K562 (cell line): ENCODE measurements around the gene HOXB6.

Experiments
- CBFA2T2 ChIP-seq: fragments of 450-650 bp; conservative IDR thresholded peaks from 2 replicates; pipeline ENCODE4 v1.6.1; 2017; ENCODE audit warnings: mild to moderate bottlenecking
- CBFB ChIP-seq: sonication (generic); formaldehyde crosslinking; IDR thresholded peaks from 2 replicates; pipeline ENCODE4 v1.4.0; 2020; ENCODE audit warnings: mild to moderate bottlenecking, missing genetic modification reagents
- CTCF ChIP-seq, 3 experiments: IDR thresholded peaks in 2 of 3; conservative IDR thresholded peaks in 1 of 3; 2 replicates each; pipeline ENCODE4 v1.5.1; 2011 to 2012; ENCODE audit warnings: low read length in 3 of 3, mild to moderate bottlenecking in 3 of 3, control low read depth in 2 of 3, improper control_type of control experiment in 1 of 3, inconsistent platforms in 1 of 3, low read depth in 1 of 3, mixed read lengths in 1 of 3, moderate library complexity in 1 of 3; ENCODE audit not compliant: insufficient read depth in 2 of 3
- FOXJ3 ChIP-seq: sonication (generic); formaldehyde crosslinking; IDR thresholded peaks from 2 replicates; pipeline ENCODE4 v1.4.0; 2020; ENCODE audit warnings: mild to moderate bottlenecking, missing genetic modification reagents
- NFIC ChIP-seq: fragments of 450-650 bp; IDR thresholded peaks from 2 replicates; pipeline ENCODE4 v1.6.1; 2017; ENCODE audit warnings: mild to moderate bottlenecking, inconsistent platforms
- RAD21 ChIP-seq, 2 experiments: fragments of 250-450 bp in 1 of 2; fragments of 450-650 bp in 1 of 2; sonication (Bioruptor Pico) in 1 of 2; formaldehyde crosslinking in 1 of 2; IDR thresholded peaks in 1 of 2; conservative IDR thresholded peaks in 1 of 2; 2 replicates each; pipeline versions ENCODE4 v1.4.0 to v1.8.0; 2020 to 2022; ENCODE audit warnings: mild to moderate bottlenecking in 2 of 2, moderate library complexity in 1 of 2
- SIN3A ChIP-seq, 2 experiments: fragments of 150-350 bp in 1 of 2; IDR thresholded peaks; 2 replicates each; pipeline ENCODE4 v1.6.1; 2011 to 2016; ENCODE audit warnings: borderline replicate concordance in 2 of 2, low read depth in 2 of 2, low read length in 2 of 2, mild to moderate bottlenecking in 2 of 2, moderate library complexity in 2 of 2; ENCODE audit not compliant: control insufficient read depth in 1 of 2
- SP1 ChIP-seq: sonication (generic); formaldehyde crosslinking; IDR thresholded peaks from 2 replicates; pipeline ENCODE4 v1.8.1; 2022; ENCODE audit warnings: mild to moderate bottlenecking, missing genetic modification reagents
- SRF ChIP-seq, 2 experiments: fragments of 250-450, 450-650 bp in 1 of 2; sonication (Bioruptor Pico) in 1 of 2; sonication (generic) in 1 of 2; formaldehyde crosslinking; IDR thresholded peaks; 2 replicates each; pipeline versions ENCODE4 v1.5.0 to v1.5.1; 2020 to 2022; ENCODE audit warnings: mild to moderate bottlenecking in 1 of 2, missing genetic modification reagents in 1 of 2
- ZFX ChIP-seq: sonication (generic); formaldehyde crosslinking; IDR thresholded peaks from 2 replicates; pipeline ENCODE4 v1.8.0; 2022; ENCODE audit warnings: mild to moderate bottlenecking, missing genetic modification reagents, moderate library complexity
- TF ChIP-seq, protein P1 (sequence below): sonication (generic); formaldehyde crosslinking; IDR thresholded peaks from 2 replicates; pipeline ENCODE4 v1.8.0; 2023; ENCODE audit warnings: mild to moderate bottlenecking, missing genetic modification reagents
- TF ChIP-seq, protein P2 (sequence below): fragments of 450-650 bp; IDR thresholded peaks from 2 replicates; pipeline ENCODE4 v1.7.1; 2018; ENCODE audit warnings: mild to moderate bottlenecking, low read depth; ENCODE audit not compliant: partially characterized antibody

DNA sequence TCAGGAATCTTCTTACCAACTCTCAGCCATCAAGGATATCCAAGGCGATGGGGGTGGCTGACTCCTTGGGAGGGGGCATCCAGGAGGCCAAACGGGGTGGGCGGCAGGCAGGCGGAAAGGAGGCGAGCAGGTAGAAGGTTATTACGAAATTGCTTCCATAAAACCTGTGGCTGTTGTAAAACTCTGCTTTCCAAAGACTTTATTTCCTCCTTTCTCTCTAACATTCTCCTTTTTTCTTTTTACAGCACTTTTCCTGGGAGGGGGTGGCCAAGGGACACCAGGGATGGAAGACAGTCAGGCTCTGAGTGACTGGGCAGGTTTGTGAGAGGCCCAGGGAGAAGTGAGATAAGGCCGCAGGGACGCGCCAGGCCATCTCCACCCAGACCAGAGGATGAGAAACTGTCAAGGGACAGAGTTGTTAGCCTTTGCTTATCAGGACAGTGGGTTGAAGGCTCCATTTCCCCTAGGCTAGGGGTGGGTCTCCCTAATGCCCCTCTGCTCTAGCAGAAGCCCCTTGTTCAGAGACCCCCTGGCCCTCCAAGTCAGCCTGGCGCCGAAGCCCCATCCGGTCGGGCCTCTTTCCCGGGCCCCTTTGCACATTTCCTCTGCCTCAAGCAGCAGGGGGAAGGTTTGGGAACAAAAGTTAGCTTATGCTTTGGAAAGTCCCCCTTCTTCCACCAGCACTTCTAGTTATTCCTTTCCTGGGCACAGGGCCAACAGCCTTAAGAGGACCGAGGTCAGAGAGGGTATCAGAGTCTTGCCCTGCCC, 26.3 kb upstream of the HOXB6 start:
- no peak for TF ChIP-seq SRF (CRISPR knock-in tag; IDR thresholded peaks at IDR 0.05)
- no peak for TF ChIP-seq FOXJ3 (CRISPR knock-in tag)
- no peak for TF ChIP-seq RAD21 (CRISPR knock-in tag; conservative IDR thresholded peaks at IDR 0.05 in 1 of 2, IDR thresholded peaks at IDR 0.05 in 1 of 2)
- TF ChIP-seq, protein P1, sequence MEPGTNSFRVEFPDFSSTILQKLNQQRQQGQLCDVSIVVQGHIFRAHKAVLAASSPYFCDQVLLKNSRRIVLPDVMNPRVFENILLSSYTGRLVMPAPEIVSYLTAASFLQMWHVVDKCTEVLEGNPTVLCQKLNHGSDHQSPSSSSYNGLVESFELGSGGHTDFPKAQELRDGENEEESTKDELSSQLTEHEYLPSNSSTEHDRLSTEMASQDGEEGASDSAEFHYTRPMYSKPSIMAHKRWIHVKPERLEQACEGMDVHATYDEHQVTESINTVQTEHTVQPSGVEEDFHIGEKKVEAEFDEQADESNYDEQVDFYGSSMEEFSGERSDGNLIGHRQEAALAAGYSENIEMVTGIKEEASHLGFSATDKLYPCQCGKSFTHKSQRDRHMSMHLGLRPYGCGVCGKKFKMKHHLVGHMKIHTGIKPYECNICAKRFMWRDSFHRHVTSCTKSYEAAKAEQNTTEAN (CRISPR knock-in tag) = no peak
- peak; percentile 65 for TF ChIP-seq CBFA2T2
- TF ChIP-seq SP1 (CRISPR knock-in tag) = peak; percentile 61
- TF ChIP-seq CBFB (CRISPR knock-in tag) = no peak
- TF ChIP-seq, protein P2, sequence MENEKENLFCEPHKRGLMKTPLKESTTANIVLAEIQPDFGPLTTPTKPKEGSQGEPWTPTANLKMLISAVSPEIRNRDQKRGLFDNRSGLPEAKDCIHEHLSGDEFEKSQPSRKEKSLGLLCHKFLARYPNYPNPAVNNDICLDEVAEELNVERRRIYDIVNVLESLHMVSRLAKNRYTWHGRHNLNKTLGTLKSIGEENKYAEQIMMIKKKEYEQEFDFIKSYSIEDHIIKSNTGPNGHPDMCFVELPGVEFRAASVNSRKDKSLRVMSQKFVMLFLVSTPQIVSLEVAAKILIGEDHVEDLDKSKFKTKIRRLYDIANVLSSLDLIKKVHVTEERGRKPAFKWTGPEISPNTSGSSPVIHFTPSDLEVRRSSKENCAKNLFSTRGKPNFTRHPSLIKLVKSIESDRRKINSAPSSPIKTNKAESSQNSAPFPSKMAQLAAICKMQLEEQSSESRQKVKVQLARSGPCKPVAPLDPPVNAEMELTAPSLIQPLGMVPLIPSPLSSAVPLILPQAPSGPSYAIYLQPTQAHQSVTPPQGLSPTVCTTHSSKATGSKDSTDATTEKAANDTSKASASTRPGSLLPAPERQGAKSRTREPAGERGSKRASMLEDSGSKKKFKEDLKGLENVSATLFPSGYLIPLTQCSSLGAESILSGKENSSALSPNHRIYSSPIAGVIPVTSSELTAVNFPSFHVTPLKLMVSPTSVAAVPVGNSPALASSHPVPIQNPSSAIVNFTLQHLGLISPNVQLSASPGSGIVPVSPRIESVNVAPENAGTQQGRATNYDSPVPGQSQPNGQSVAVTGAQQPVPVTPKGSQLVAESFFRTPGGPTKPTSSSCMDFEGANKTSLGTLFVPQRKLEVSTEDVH = no peak
- TF ChIP-seq SIN3A (IDR thresholded peaks at IDR 0.05; ENCODE audit: borderline replicate concordance in 2 of 2, control insufficient read depth in 1 of 2, low read depth in 2 of 2, low read length in 2 of 2) = 0 out of 4 replicates have a peak, but pooled peaks of 1 of the 2 experiments have one; percentile 23
- peak; percentile 90 for TF ChIP-seq NFIC
- no peak for TF ChIP-seq CTCF (IDR thresholded peaks at IDR 0.05 in 2 of 3, conservative IDR thresholded peaks at IDR 0.05 in 1 of 3; ENCODE audit: insufficient read depth in 2 of 3, low read depth in 1 of 3, low read length in 3 of 3)
- peak; percentile 76 for TF ChIP-seq ZFX (CRISPR knock-in tag)
